K562 (cell line): Measurements from ENCODE around the gene LAMB1. TPM values are rescaled to one million over a fixed set of nuclear protein-coding genes. Genes with fewer than 3 reads are reported as not detected.
"Not testable (repeated sequence)": the region's sequence is repeated elsewhere in the genome, so short reads cannot be mapped to it uniquely, and the experiment has no call there.

Experiments
- ATAC-seq: fragments of 200-7000 bp; cut with Tn5 transposase; 3 replicates; pipeline ENCODE4 v1.9.1; 2020; ENCODE audit warnings: moderate library complexity
- BruUV-seq: library from RNA; stranded (reverse); fragments of 400-500 nt; replicated peaks from 2 replicates; lab custom pipeline; 2021; lab: Mats Ljungman, UMichigan
- CTCF ChIA-PET: fragments of 300-600 bp; formaldehyde crosslinking; extraction: SDS; loops from one replicate; lab custom pipeline; 2021; ENCODE audit warnings: low intra/inter-chr PET ratio; lab: Yijun Ruan, JAX
- POLR2A ChIA-PET: fragments of 300-600, 350-650 bp; sonication (Branson Sonifier 250); formaldehyde crosslinking; extraction: SDS; loops from one replicate; lab custom pipeline; 2021; ENCODE audit warnings: antibody characterized with exemption, inconsistent platforms; lab: Yijun Ruan, JAX
- DNase-seq, 4 experiments: peaks; one replicate each; pipeline versions ENCODE4 v3.0.0 to v3.0.0-alpha.2; 2011 to 2018; ENCODE audit warnings: low spot score in 3 of 4, mixed read lengths in 3 of 4; ENCODE audit errors: extremely low read depth in 1 of 4
- FAIRE-seq: peaks from 2 replicates; lab custom pipeline; 2011; peaks lifted over from hg19 to GRCh38; lab: Jason Lieb, UNC
- H2AFZ ChIP-seq: 2 replicates; pipeline ENCODE4 v1.6.0; 2011; ENCODE audit warnings: low read depth, low read length, control low read depth, inconsistent platforms
- H3K27ac ChIP-seq: fragments of 200-600 bp; 3 replicates; pipeline ENCODE4 v1.8.0; 2011; ENCODE audit warnings: low read depth, mild to moderate bottlenecking, control low read depth, inconsistent platforms, low read length, moderate library complexity, mixed read lengths; ENCODE audit errors: extremely low read depth
- H3K27me3 ChIP-seq, 2 experiments: fragments of 300-600 bp in 1 of 2; 2 replicates in 1 of 2; 3 replicates in 1 of 2; pipeline versions ENCODE4 v1.6.0 to v1.8.0; 2011; ENCODE audit warnings: inconsistent platforms in 2 of 2, low read length in 2 of 2, mild to moderate bottlenecking in 1 of 2, mixed read lengths in 1 of 2, moderate library complexity in 1 of 2; ENCODE audit not compliant: control insufficient read depth in 2 of 2, insufficient read depth in 2 of 2
- H3K36me3 ChIP-seq: fragments of 300-600 bp; 3 replicates; pipeline ENCODE4 v1.8.0; 2011; ENCODE audit warnings: mild to moderate bottlenecking, low read length, inconsistent platforms; ENCODE audit not compliant: control insufficient read depth, insufficient read depth
- H3K4me1 ChIP-seq, 2 experiments: fragments of 200-600 bp in 1 of 2; replicated peaks in 1 of 2; 2 replicates in 1 of 2; 3 replicates in 1 of 2; pipeline versions ENCODE4 v1.5.1 to v1.8.0; 2011; ENCODE audit warnings: inconsistent platforms in 2 of 2, low read length in 2 of 2, mild to moderate bottlenecking in 1 of 2, mixed read lengths in 1 of 2, moderate library complexity in 1 of 2; ENCODE audit not compliant: control insufficient read depth in 2 of 2, insufficient read depth in 2 of 2
- H3K4me2 ChIP-seq: 2 replicates; pipeline ENCODE4 v1.6.1; 2011; ENCODE audit warnings: low read length, control low read depth, inconsistent platforms, mixed read lengths; ENCODE audit not compliant: insufficient read depth
- H3K4me3 ChIP-seq: fragments of 200-600 bp; sonication (generic), shearing (Covaris generic); 2 replicates; pipeline ENCODE4 v1.5.1; 2016; ENCODE audit warnings: control low read depth, inconsistent platforms
- H3K79me2 ChIP-seq: fragments of 200-600 bp; 3 replicates; pipeline ENCODE4 v1.8.0; 2011; ENCODE audit warnings: low read length, inconsistent platforms; ENCODE audit not compliant: control insufficient read depth, insufficient read depth
- H3K9ac ChIP-seq, 2 experiments: 2 replicates each; pipeline versions ENCODE4 v1.6.0 to v1.6.1; 2011; ENCODE audit warnings: low read depth in 2 of 2, low read length in 2 of 2, control low read depth in 1 of 2, inconsistent platforms in 1 of 2, mild to moderate bottlenecking in 1 of 2, mixed read lengths in 1 of 2; ENCODE audit not compliant: insufficient read depth in 1 of 2
- H3K9me1 ChIP-seq: one replicate; pipeline ENCODE4 v1.6.0; 2011; ENCODE audit warnings: inconsistent platforms, mild to moderate bottlenecking, low read length, moderate library complexity; ENCODE audit not compliant: control insufficient read depth, insufficient read depth
- H3K9me3 ChIP-seq: replicated peaks from 2 replicates; pipeline ENCODE4 v1.5.1; 2011; ENCODE audit warnings: low read depth, low read length, inconsistent platforms; ENCODE audit not compliant: control insufficient read depth, insufficient read depth
- H4K20me1 ChIP-seq: replicated peaks from 2 replicates; pipeline ENCODE4 v1.6.1; 2011; ENCODE audit warnings: low read length, inconsistent platforms, mixed read lengths; ENCODE audit not compliant: control insufficient read depth, insufficient read depth
- ARNT ChIP-seq, 2 experiments: fragments of 450-650 bp; IDR thresholded peaks; 2 replicates each; pipeline ENCODE4 v1.6.1; 2016; ENCODE audit warnings: mild to moderate bottlenecking in 1 of 2
- BRD9 ChIP-seq: fragments of 450-650 bp; IDR thresholded peaks from 2 replicates; pipeline ENCODE4 v1.6.1; 2018; ENCODE audit warnings: low read depth; ENCODE audit not compliant: partially characterized antibody
- CTCFL ChIP-seq: IDR thresholded peaks from 2 replicates; pipeline ENCODE4 v1.6.1; 2011; ENCODE audit warnings: borderline replicate concordance, low read depth, mild to moderate bottlenecking, moderate library complexity, low read length; ENCODE audit not compliant: insufficient read depth, poor library complexity, severe bottlenecking
- DPF2 ChIP-seq: fragments of 450-650 bp; IDR thresholded peaks from 2 replicates; pipeline ENCODE4 v1.6.1; 2016
- EHMT2 ChIP-seq: fragments of 450-650 bp; IDR thresholded peaks from 2 replicates; pipeline ENCODE4 v1.6.1; 2018; ENCODE audit warnings: antibody characterized with exemption
- FOXK2 ChIP-seq, 2 experiments: fragments of 450-650 bp; IDR thresholded peaks in 1 of 2; conservative IDR thresholded peaks in 1 of 2; 2 replicates each; pipeline ENCODE4 v1.6.1; 2016; ENCODE audit warnings: low read depth in 2 of 2, mild to moderate bottlenecking in 1 of 2
- HDGF ChIP-seq: fragments of 450-650 bp; IDR thresholded peaks from 2 replicates; pipeline ENCODE4 v1.6.1; 2016
- IRF9 ChIP-seq: fragments of 450-650 bp; IDR thresholded peaks from 2 replicates; pipeline ENCODE4 v1.6.1; 2016; ENCODE audit warnings: missing biosample characterization, missing genetic modification characterization
- MLLT1 ChIP-seq, 2 experiments: fragments of 450-650 bp; IDR thresholded peaks; 2 replicates each; pipeline ENCODE4 v1.6.1; 2016
- MTA1 ChIP-seq: fragments of 450-650 bp; IDR thresholded peaks from 2 replicates; pipeline ENCODE4 v1.6.1; 2017; ENCODE audit warnings: borderline replicate concordance
- MTA3 ChIP-seq: fragments of 450-650 bp; formaldehyde crosslinking; IDR thresholded peaks from 2 replicates; pipeline ENCODE4 v1.6.1; 2017; ENCODE audit warnings: mild to moderate bottlenecking, borderline replicate concordance
- RAD21 ChIP-seq, 2 experiments: fragments of 250-450 bp in 1 of 2; fragments of 450-650 bp in 1 of 2; sonication (Bioruptor Pico) in 1 of 2; formaldehyde crosslinking in 1 of 2; IDR thresholded peaks in 1 of 2; conservative IDR thresholded peaks in 1 of 2; 2 replicates each; pipeline versions ENCODE4 v1.4.0 to v1.8.0; 2020 to 2022; ENCODE audit warnings: mild to moderate bottlenecking in 2 of 2, moderate library complexity in 1 of 2
- SMARCA4 ChIP-seq: fragments of 450-650 bp; IDR thresholded peaks from 2 replicates; pipeline ENCODE4 v1.6.1; 2016
- SMARCA5 ChIP-seq: fragments of 450-650 bp; IDR thresholded peaks from 2 replicates; pipeline ENCODE4 v1.6.1; 2016
- SMARCE1 ChIP-seq: fragments of 450-650 bp; IDR thresholded peaks from 2 replicates; pipeline ENCODE4 v1.7.1; 2016; ENCODE audit warnings: mild to moderate bottlenecking
- TRIM28 ChIP-seq: fragments of 450-650 bp; IDR thresholded peaks from 2 replicates; pipeline ENCODE4 v1.6.1; 2017
- ZC3H8 ChIP-seq: fragments of 450-650 bp; IDR thresholded peaks from 2 replicates; pipeline ENCODE4 v1.6.1; 2017
- WGBS: fragments of 100-300 bp; shearing (Covaris generic); methylation state at CpG from one replicate; pipeline ENCODE4 v1.1.6; 2016; ENCODE audit warnings: low coverage, mixed read lengths; ENCODE audit not compliant: insufficient coverage; ENCODE audit errors: missing lambda C conversion rate; 5-methylcytosine and 5-hydroxymethylcytosine counted together
- in situ Hi-C: fragments of 300-500 bp; cut with MboI; formaldehyde crosslinking; loops from 4 replicates; pipeline ENCODE4 v1.15.0; 2018; ENCODE audit warnings: inconsistent platforms, mixed read lengths
- intact Hi-C: fragments of 100-400 bp; cut with micrococcal nuclease; formaldehyde crosslinking; loops from 2 replicates; pipeline ENCODE4 v1.14.2; 2022
- polyA plus RNA-seq, 8 experiments: library from polyadenylated mRNA; depleted of rRNA in 4 of 8; stranded (reverse) in 5 of 8; unstranded in 3 of 8; fragments of >200 nt; fragmentation: Nextera tagmentation in 2 of 8; fragmentation: Illumina TruSeq in 1 of 8; extraction: Ambion mirVana in 2 of 8; extraction: Trizol in 1 of 8; gene quantifications; 2 replicates each; pipeline versions ENCODE4 v1.2.1 to v1.2.3, GENCODE V29; 2011 to 2014; ENCODE audit warnings: inconsistent platforms in 1 of 8, missing spikeins in 1 of 8
- total RNA-seq, 7 experiments: library from RNA; depleted of rRNA in 6 of 7; stranded (reverse); fragments of >200 nt in 6 of 7; fragmentation: Illumina TruSeq in 2 of 7; extraction: Trizol in 2 of 7; gene quantifications; 2 replicates each; pipeline versions ENCODE4 v1.2.1 to v1.2.3, GENCODE V29; 2011 to 2021; ENCODE audit warnings: low replicate concordance in 1 of 7

The LAMB1 gene
- total and polyA plus RNA-seq, 9 of the 15 experiments (the other 6 are each of a cell fraction or from before 2014, with no cell fraction given): 6.0 to 17.7 (median 12.3) TPM

DNA sequence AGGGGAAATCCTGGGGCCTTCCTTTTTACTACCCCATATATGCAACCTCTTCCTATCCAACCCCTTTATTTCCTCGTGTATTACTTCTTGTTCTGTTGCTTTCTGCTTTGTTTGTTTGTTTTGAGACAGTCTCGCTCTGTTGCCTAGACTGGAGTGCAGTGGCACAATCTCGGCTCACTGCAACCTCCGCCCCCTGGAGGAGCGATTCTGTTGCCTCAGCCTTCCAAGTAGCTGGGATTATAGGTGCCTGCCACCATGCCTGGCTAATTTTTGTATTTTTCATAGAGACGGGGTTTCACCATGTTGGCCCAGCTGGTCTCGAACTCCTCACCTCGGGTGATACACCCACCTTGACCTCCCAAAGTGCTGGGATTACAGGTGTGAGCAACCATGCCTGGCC lies 30.3 kb upstream of the LAMB1 start:
- 25% methylated on average over 8 of the region's 8 CpGs for WGBS
- H3K4me3 ChIP-seq, H3K9me3 ChIP-seq, H3K4me2 ChIP-seq, H3K9ac ChIP-seq, H4K20me1 ChIP-seq, H3K79me2 ChIP-seq, intact Hi-C loops, H3K27ac ChIP-seq, CTCF ChIA-PET, in situ Hi-C loops, H3K27me3 ChIP-seq, FAIRE-seq, H3K9me1 ChIP-seq, BruUV-seq, H3K36me3 ChIP-seq: not testable (repeated sequence)
- ATAC-seq (peak; percentile 88), DNase-seq (peak in 1 of 4 experiments; percentile 49)
- POLR2A ChIA-PET: interaction anchor here (0.7 to 2.2 kb wide), 5 partner anchors 9 to 62 kb away, joined by 3 to 6 read pairs (median 4); no protein-coding TSS in a partner anchor
- Histone ChIP-seq H2AFZ (peak overlapping the region; percentile 57), H3K4me1 (peaks cover 6 to 12% of the 10 kb centered on the region in 2 experiments; a peak in 4 of 5 replicates)
- peak; percentile 39; the same call in 1 of the 2 replicates for TF ChIP-seq MTA3
- TF ChIP-seq CTCFL: peak; percentile 83
- 0 out of 4 replicates have a peak, but pooled peaks of 1 of the 2 experiments have one; percentile 37 for TF ChIP-seq MLLT1 (IDR thresholded peaks at IDR 0.05)
- TF ChIP-seq HDGF: 0 out of 2 replicates have a peak, but pooled peaks have one; percentile 53
- peak; percentile 51; the same call in 1 of the 2 replicates for TF ChIP-seq DPF2
- 0 out of 2 replicates have a peak, but pooled peaks have one; percentile 21 for TF ChIP-seq TRIM28
- TF ChIP-seq ARNT (IDR thresholded peaks at IDR 0.05): 0 out of 4 replicates have a peak, but pooled peaks of 1 of the 2 experiments have one; percentile 24
- 0 out of 2 replicates have a peak, but pooled peaks have one; percentile 37 for TF ChIP-seq IRF9 (tag)
- TF ChIP-seq MTA1: 0 out of 2 replicates have a peak, but pooled peaks have one; percentile 26
- TF ChIP-seq EHMT2: 0 out of 2 replicates have a peak, but pooled peaks have one; percentile 25
- peak; percentile 50; the same call in 1 of the 2 replicates for TF ChIP-seq SMARCE1
- peak; percentile 11 to 46; a peak in 2 of 4 replicates for TF ChIP-seq RAD21 (CRISPR knock-in tag; conservative IDR thresholded peaks at IDR 0.05 in 1 of 2, IDR thresholded peaks at IDR 0.05 in 1 of 2)
- 0 out of 2 replicates have a peak, but pooled peaks have one; percentile 15 for TF ChIP-seq ZC3H8
- peak in 1 of 2 experiments; percentile 30; a peak in 1 of 4 replicates for TF ChIP-seq FOXK2 (conservative IDR thresholded peaks at IDR 0.05 in 1 of 2, IDR thresholded peaks at IDR 0.05 in 1 of 2; ENCODE audit: low read depth in 2 of 2)
- peak; percentile 70; the same call in 1 of the 2 replicates for TF ChIP-seq SMARCA5
- peak; percentile 69 for TF ChIP-seq SMARCA4
- peak; percentile 19 for TF ChIP-seq BRD9
